ENCODE measurements around the gene CYB561D2.

The CYB561D2 gene

DNA sequence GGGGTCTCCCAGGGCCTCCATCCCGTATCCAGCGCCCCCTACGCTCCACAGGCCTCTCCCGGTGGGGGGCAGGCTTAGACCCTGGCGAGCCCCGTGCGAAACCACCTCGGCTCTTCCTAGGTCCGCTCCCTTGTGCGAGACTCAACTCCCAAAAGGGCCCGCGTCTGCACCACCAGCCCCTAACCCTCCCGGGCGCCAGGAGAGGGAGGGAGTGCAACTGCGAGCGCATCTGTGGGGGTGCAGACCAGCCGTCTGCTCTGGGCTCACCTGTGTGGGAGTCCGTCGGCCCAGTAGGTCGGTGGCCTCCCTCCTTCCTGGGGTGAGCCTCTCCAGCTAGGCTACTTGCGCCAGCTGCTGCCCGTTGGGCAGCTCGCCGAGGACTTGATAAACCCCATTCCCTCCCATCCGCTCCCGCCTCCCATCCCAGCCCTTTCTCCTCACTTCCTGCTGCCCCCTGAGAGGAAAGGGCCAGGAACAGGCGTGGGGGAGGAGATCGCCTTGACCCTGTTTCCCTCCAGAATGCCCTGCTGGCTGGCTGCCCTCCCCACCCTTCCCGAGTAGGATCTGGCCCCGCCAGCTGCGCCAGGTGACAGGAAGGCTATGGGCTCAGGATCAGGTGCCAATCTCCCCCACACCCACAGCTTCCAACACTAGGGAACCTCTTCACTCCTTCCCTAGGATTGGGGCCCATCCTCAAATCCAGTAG lies 28.1 kb upstream of the CYB561D2 start, which contains the start of gene HYAL2:
HYAL2 (minus strand) TSS at position 360 of the 706 bp plus-strand sequence. CDS start 2,256 bp downstream, outside the sequence.
- Histone ChIP-seq H3K27ac (peak within 1 kb of the TSS; percentile 86 to 99 (median 97)), H3K4me3 (peak within 1 kb of the TSS; percentile 57 to 92 (median 63))

DNA sequence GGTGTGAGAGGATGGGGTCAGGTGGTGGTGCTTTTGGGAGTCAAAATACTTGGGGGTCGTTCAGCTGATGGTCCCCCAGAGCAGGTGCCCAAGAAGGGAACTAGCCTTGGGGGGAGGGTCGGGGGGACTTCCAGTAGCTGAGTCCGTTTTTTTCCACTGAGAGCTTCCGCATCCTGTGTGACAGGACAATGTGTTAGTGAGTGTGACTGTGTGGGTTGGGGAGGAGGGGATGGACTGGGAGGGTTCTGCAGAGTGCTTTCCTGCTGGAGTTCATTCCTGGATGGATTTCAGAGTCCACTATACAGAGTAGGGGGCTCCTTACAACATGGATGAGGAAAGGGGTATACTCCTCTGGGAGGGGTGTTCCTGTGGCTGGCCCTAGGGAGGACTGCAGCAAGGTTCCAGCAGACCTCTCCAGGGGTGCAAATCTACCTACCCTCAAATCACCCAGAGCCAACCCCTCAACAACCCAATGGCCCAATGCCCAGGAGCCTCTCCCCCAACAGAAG lies 27.5 kb upstream of the CYB561D2 start:
- peak overlapping the region in 20 of 21 experiments; percentile 21 to 99 (median 97) for H3K27ac ChIP-seq
- H3K4me3 ChIP-seq, result peak overlapping the region in 1 of 7 experiments; percentile 71

DNA sequence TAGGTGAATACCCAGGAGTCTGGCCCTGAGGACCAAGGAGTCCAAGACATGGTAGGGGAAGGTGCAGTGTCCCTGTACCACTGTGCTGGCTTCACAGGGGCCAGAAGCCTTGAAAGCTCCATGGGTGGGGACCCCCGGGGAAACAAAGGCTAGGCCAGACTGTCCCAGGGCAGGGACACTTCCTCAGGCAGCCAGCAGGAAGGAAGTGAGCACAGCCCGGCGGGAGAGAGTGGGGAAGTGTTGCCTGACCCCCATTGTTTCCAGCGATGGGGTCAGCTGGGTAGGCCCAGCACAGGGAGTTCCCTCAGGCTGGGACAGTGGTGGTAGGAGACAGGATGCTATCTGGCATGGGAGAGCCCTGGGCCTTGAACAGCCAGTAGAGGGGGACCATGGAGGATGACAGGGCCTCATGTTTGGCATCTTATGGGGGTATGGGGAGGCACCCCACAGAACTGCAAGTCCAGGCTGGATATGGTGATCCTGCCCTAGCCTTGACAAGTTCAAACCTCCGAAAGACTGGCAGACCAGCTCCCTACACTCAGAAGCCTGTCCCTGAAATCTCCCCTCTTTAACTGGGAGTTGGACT lies 27.0 kb upstream of the CYB561D2 start:
- Histone ChIP-seq H3K4me3 (no peak overlapping the region), H3K27ac (peak overlapping the region in 20 of 21 experiments; percentile 36 to 99 (median 97))

DNA sequence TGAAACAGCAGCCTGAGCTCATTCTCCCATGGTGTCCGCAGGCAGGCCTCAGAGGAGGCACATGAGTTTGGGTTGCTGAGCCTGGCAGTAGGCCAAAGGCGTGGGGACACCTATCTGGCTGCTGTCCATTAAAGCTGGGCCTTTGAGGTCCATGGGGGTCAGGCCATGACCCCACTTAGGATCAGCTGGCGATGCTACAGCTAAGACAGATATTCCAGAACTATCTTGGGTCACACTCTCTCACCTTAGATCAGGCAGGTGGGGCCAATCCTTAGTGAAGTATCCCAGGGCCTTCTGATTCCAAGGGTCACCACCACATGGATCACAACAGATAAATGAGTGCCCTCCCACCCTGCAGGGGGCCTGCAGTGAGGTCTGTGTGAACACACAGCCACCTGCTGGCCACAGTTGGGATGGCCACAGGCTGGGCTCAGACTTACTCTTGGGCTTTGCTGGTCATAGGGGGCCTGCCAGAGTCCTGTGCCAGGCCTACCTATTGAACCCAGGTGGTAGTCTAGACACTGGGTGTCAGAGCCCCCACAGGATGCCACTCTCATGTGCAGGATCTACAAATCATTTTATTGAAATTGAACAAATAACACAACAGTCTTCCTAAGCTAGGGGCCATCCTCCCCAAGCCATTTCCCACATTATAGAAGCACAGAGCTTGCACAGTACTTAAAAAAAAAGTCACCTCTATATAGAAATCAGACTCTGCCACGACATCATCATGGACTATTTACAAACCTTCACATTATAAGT lies 26.1 kb upstream of the CYB561D2 start:
- Histone ChIP-seq H3K4me3 (no peak overlapping the region), H3K27ac (peak overlapping the region in 18 of 21 experiments; percentile 36 to 99 (median 98))

DNA sequence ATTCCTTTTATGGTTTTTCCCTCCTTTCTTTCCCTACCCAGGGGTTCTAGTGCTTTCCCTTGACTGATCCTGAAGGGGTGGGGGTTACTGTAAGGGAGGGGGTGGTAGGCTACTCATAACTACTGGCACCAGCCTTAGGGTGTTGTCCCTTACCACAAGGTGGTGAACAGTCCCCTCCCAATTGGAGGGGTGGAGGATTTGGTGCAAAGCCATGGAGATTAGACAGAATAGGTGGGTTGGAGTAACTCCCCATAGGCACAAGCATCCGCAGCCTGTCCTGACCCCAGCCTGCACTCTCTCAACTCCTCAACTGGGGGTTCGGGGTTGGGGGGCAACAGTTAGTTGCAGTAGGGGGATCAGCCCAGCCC lies 25.6 kb upstream of the CYB561D2 start:
- H3K4me3 ChIP-seq, result no peak overlapping the region
- H3K27ac ChIP-seq, result peak overlapping the region in 9 of 21 experiments; percentile 5 to 98 (median 44)

DNA sequence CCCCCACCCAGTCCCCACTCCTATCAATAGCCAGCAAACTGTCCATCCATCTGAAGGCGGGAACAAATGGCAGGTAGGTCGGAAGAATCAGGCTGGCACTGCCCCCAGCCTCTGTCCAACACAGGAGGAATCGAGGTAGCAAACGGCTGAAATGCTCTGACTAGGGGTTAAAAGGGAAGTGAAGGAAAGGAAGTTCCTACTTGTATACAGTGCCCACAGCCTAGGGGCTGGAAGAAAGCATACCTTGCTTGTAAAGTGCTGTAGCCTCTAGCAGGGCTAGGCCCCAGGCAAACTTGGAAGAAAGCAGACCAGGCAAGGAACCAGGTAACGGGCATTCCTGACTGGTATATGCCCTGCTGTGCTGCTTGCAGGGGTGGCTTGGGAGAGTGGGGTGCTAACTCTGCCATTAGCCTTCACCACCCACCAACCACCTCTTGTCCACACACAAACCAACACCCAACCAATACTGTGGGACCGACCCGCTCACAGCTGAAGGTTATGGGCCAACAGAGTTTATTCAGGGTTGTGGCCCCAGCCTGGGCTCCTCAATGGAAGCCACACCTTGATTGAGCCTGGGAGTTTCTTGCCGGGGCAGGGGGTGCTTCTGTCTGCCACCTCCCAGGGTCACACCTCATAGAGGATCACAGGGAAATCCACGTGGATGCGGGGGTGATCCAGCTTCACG lies 25.0 kb upstream of the CYB561D2 start:
- no peak overlapping the region for H3K4me3 ChIP-seq
- peak overlapping the region in 5 of 21 experiments; percentile 32 to 98 (median 44) for H3K27ac ChIP-seq

DNA sequence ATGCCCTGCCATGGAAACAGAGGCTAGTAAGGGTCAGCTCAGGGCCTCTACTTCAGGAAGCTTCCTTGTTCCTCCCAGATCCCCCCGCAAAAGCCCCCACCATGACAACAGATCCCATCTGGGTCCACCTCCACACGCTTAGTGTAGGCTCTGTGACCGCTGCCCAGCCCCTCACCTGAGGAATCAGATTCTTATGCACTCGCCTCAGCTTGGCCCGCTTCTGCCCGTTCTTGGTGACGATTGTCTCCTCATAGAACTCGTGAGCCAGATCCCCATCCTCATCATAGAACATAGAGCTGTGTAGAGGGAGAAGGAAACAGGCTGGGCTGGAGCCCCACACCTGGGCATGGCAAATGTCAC lies 24.5 kb upstream of the CYB561D2 start:
- Histone ChIP-seq H3K27ac (peak overlapping the region in 1 of 21 experiments; percentile 32), H3K4me3 (no peak overlapping the region)

DNA sequence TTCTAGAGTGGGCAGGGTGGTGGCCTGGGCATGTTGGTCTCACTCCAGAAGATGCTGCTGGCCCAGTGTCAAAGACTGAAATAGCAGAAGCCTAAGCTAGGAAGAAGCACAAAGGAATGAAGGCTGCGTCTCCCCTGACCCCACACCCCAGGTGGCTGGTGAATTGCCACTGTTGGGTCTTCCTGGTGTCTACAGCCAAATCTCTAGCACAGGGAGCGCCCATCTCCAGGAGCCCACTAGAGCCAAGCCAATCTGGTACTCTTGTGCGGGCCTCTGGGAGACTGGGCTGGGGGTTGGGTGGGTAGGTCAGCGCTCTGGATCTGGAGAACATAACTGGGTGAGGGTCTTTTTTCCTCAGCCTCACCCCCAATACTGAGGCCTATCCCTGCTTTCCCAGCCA lies 23.5 kb upstream of the CYB561D2 start:
- Histone ChIP-seq H3K27ac (peak overlapping the region in 16 of 21 experiments; percentile 70 to 94 (median 88)), H3K4me3 (peak overlapping the region; percentile 66 to 95 (median 90))

DNA sequence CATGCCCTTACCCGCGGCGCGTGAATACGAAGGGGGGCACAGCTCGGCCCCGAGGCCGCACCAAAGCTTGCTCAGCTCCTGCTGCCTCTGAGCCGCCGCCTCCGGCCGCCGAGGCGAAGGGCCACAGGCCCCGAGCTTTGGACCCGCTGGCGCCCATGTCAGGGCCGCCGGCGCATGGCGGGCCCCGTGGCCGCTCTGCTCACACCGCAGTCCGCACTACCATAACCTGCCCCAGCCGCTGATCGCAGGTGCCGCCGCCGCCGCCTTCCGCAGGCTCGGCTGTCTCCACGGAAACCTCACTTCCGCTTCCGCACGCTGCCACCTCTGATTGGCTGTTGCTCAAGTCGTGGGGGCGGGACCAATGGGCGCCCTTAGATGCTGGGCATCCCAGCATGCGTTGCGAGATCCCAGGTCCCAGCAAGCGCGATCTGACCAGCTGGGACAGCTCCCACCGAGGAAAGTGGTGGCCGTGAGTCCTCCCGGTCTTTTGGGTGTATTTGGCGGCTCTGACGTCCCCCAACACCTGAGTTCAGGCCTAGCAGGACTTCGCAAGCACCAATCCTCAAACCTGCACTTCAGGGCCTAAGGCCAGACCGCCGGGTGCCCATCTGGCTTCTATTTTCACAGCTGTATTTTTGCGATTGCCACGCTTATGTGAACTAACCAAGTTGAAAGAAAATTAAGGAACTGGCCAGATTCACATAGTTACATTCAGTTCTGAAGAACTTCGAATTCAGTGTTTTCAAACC lies 22.5 kb upstream of the CYB561D2 start, which contains the start of gene TUSC2:
TUSC2 (minus strand) TSS at position 281 of the 749 bp plus-strand sequence; CDS start at position 157, 124 bp downstream.
- Histone ChIP-seq H3K4me3 (peak within 1 kb of the TSS; percentile 66 to 95 (median 90)), H3K27ac (peak within 1 kb of the TSS; percentile 6 to 94 (median 86))

DNA sequence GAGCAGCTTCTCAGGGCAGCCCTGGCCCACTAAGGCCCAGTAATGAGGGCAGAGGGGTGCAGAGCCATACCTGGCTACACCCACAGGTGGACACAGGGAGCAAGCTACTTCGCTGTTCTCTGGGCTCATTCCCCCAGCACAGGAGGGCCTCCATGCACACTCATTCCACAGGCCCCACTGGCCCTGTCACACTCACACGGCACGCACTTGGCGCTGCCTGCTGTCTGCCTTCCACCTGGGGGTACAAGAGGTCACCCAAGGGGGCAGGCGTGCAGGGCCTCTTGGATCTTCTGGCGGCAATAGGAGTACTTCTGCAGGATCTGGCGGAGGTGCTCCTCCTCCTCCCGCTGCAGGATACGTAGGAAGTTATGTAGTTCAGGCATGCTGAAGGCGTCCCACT lies 20.3 kb upstream of the CYB561D2 start:
- H3K4me3 ChIP-seq, result no peak overlapping the region
- H3K27ac ChIP-seq, result no peak overlapping the region

DNA sequence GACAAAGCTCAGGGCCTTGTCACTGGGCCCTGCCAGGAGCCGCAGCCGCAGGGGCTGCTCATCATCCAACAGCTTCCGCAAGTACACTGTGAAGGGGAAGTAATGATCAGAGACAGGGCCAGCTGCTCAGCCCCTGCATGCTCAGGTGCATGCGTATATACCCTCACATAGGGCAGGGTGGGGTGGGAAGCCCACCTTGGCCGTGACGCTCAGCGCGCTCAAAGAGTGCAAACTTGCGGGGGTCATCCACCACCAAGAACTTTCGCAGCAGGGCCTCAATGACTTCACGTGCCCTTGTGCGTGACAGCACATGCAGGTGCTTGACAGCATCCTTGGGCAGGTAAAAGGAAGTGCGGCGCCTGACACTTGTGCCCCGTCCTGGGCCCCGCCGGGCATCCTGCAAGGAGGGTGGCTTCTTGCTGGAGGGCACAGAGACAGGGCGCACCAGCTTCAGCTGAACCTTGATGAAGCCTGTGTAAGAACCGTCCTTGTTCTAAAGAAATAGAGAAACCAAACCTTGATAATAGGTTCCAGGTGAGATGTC lies 19.2 kb upstream of the CYB561D2 start:
- Histone ChIP-seq H3K4me3 (no peak overlapping the region), H3K27ac (no peak overlapping the region)

DNA sequence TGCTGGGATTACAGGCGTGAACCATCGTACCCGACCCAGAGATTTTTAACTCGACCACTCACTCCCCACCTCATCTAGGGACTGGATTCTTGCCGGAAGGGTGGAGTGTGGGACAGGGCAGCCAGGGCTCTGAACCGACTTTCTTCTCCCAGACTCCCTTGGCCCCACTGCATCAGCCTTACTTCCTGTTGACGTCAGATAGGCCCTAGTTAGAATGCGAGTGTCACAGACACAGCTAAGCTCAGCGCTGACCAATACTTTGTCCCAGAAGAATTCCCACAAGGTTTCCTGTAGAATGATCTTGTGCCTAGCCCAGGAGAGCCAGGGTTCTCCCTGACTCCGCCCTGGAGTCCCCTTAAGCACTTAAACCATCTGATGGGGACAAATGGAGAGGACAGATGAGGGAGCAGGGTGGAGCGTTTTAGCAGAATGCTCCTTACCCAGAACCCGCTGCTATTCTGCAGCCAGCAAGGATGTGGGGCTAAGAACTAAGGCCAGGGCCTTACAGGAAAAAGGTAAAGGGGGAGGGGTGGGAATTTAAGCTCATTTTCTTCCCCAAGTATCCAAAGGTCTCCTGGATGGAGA lies 16.8 kb upstream of the CYB561D2 start:
- Histone ChIP-seq H3K4me3 (no peak overlapping the region), H3K27ac (peak overlapping the region in 18 of 21 experiments; percentile 2 to 99 (median 72))

DNA sequence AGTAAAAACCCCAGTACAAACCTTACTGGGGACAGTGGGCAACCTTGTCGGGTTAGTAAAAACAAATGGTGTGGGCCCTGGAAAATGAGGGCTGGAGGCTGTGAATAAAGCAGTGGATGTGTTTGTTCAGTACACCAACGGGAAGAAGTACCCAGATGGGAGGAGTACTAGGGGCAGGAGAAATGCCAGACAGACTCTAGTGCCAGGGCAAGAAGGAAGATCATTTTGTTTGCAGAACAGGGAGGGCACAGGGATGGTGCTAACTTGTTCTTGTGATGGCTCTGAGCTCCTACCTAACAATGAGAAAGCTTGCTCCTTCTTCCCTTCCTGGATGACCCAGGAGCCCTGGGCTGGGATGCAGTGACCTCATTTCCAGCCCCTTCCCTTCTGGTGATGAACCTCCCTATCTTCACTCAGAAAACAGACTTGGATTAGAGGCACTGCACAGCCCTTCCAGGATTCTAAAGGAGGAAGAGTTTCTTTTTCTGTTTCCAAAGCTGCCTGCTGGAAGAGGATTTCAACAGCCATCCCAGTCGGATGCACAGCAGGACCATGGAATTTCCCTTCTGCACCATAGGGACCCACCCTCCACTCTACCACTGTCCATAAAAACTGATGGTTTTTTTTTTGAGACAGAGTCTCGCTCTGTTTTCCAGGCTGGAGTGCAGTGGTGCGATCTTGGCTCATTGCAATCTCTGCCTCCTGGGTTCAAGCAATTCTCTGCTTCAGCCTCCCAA lies 16.2 kb upstream of the CYB561D2 start:
- Histone ChIP-seq H3K27ac (peak overlapping the region in 17 of 21 experiments; percentile 2 to 99 (median 73)), H3K4me3 (peak overlapping the region in 1 of 7 experiments; percentile 4)

DNA sequence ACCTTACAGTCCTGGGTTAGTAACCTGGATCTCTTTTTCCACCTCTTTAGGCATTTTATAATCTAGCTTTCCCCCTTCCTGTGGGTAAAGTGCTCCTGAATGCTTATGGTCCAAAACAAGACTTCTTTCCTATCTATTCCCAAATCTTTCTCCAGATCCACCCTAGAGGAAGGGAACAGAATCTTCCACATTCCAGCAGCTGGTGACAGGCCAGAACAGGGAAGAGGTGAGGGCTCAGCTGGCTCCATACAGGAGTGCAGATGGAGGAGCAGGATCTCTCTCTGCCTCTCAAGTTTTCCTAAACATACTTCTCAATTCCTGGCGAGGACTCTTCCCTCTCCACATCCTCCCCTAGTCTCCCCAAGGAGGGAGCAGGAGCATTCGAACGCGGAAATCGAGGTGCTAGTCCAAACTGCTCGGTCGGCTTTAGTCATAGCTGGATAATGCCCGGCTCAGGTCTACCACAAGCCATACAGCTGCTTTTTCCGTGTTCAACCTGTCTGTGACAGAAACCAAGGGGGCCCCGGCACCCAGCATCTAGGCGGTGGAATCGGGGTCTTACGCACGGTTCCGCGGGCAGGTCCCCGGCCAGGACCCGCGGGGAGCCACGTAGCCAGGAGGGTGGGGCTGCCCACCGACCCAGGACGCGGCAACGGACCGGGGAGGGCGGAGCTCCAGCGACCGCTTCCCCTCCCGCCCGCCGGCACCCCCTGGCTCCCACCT lies 14.0 kb upstream of the CYB561D2 start:
- peak overlapping the region; percentile 65 to 94 (median 86) for H3K4me3 ChIP-seq

DNA sequence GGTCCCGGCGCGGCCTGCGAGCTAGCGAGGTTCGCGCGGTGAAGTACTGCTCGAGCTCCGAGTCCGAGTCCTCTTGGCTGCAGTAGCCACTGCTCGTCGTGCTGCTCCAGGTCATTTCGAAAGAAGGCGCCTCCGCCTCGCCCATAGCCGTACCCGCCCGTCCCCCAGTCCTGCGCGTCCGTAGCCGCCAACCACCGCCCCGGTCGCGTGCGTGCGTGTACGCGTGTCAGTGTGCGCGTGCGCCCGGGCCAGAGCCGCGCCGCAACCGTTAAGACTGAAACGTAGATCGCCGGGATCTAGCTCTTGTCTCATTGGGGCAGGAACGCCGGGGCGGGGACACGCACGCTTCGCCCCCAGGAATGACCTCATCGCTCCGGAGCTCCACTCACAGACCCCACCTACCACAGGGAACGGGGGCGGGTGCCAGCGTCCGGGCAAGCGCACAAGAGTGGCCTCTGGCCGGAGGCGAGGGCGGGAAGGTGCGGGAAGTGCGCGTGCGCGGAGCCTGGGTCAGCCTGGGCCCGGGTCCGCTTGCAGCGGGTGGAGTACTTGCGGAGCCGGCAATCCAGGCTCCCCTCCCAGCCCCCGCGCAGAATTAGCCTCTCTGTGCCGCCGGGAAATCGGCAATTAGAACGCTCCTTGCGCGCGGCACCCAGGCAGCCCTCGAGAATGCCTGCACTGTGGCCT lies 13.3 kb upstream of the CYB561D2 start:
- Histone ChIP-seq H3K4me3 (peak overlapping the region; percentile 65 to 94 (median 86)), H3K27ac (peak overlapping the region; percentile 74 to 99 (median 97))

More for the DNA sequence above, 14.0 kb upstream of the CYB561D2 start:
- peak overlapping the region; percentile 74 to 99 (median 97) for H3K27ac ChIP-seq

DNA sequence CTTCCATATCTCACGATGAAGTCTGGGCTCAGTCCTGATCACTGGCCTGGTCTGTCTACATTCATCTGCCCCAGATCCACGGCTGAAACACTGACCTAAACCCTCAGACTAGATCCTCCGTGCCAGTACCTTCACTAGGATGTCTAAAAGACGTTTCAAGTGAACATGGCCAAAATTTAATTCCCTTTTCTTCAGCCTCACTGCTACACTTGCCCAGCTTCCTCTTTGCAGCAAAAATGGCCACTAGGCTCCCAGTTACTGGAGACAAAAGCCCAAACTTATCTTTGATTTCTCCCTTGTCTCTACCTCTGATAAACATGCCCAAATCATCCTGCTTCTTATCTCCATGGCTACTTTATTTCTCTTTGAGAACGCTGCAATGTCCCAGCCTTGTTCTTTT lies 11.7 kb upstream of the CYB561D2 start:
- Histone ChIP-seq H3K4me3 (peak overlapping the region; percentile 42 to 90 (median 73)), H3K27ac (peak overlapping the region in 20 of 21 experiments; percentile 88 to 99 (median 97))

All from skin epidermis (tissue), 12 donors.